GM18858 (cell line): ENCODE data around the gene TFDP3.

Source experiments
- ATAC-seq: cut with Tn5 transposase; IDR thresholded peaks from one replicate; pipeline ENCODE4 v1.9.1; 2021; ENCODE audit not compliant: unreplicated experiment

TFDP3 gene

GRCh38 chrX:133188631-133189030 is 29.5 kb downstream of the TFDP3 start:
- no peak for ATAC-seq

DNA sequence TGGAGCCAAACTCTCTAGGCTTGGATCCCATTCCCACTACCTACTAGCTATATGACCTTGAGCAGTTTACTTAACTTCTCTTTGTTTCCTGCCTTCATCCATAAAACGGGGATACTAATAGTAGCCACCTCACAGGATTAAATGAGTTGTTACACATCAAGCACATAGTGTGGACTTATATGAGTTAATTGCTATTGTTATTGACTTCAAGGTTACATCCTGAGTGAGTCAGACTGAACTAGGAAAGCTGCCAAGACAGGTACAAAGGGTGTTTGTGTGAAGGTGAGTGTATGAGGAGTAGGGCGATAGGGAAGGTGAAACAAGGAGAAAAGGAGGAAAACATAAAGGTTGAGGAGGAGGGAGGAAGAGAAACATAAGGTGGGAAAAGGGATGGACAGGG is 32.2 kb downstream of the TFDP3 start:
- no peak for ATAC-seq

DNA sequence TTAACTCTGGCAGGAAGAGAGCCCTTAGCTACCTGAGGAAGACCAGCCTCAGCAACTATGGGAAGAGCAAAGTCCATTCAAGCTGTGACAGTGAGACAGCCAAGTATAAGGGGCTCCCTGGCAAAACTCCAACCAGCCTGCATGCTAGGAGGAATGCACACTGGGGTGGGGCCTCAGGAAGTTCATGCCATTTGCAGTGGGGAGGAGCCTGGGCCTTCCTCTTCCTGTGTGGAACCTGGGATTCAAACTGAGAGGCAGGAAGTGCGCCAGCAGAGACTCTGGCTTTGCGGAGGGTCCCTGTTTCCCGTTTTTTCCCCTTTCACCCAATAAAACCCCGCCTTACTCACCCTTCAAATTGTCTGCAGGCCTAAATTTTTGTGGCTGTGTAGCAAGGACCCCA is 33.0 kb downstream of the TFDP3 start:
- ATAC-seq = no peak

DNA sequence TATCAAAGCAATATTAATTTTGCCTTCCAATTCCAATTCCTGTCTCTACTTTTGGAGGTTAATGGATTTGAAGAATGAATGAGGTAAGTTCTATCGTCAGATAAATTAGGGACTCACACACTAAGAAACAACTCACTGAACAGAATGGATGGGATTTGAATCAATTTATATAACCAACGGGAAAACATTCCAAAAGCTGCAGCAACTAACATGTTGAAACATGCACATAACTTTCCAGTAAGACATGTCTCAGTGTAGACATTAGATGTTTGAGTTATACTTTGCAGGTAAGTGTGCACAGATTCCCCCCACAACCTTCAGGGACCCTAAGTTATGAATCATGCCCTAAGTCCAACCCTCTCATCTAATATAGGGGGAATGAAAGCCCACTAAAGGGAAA is 34.3 kb downstream of the TFDP3 start:
- ATAC-seq = no peak

DNA sequence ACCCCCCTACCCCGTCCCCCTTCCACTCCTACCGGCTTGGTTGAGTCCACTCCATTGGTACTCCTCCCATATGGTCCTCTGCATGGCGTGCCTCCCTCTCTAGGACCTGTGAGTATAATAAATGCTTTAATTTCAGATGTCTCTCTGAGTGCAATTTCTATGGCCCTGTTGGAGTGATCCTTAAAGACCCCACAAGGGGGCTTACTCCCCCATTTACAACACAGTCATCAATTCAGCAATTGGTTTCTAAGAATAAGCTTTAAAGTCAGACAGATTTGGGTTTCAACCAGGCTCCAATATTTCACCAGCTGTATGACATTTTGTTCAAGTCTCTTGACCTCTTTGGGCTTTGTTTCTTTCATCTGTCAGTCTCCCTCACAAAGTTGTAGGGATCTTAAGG is 38.7 kb downstream of the TFDP3 start:
- no peak for ATAC-seq

- no peak for ATAC-seq
Observed at GRCh38 chrX:133177202-133177601, 41.0 kb downstream of the TFDP3 start.

- no peak for ATAC-seq
Observed at GRCh38 chrX:133175605-133176004, 42.5 kb downstream of the TFDP3 start.

- ATAC-seq = no peak
Observed at GRCh38 chrX:133175162-133175561, 43.0 kb downstream of the TFDP3 start.

DNA sequence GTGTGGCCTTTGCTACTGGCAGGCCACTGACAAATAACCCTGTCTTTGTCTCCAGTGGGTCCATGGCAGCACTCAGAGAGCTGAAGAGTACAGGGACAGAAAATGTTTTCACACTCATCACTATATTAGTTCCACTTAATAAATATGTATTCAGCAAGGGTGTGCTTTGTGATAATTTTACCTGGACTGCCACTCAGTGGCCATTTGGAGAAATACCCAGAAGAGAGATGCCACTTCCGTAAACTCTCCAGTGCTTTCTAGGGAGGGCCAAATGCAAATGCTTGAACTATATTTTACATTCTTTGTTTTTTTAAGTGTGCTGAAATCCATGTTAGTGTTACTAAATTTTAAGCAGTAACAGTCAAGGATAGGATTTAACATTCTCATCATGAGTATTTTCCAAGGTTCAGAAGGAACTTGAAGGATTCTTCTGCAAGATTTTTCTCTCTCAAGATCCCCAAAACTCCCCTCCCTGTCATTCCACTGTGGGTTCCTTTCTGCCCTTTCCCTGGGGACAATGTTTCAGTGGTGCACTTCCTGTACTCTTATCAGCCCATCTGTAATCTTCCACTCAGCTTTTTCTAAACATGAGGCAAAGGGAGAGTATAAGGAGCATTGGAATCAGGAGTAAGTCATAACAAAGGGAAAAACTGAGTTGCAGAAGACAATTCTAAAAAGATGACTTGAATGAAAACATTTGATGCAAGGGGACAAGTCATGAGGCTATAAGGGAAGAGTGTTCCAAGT is 46.0 kb downstream of the TFDP3 start:
- ATAC-seq = peak; percentile 78
